Testis (tissue), 2 donors: ENCODE data around the gene TAPBPL.

ENCODE experiments used
- CTCF ChIP-seq, 3 experiments: fragments of 450-650 bp in 2 of 3; fragments of 200-600 bp in 1 of 3; sonication (generic) in 1 of 3; IDR thresholded peaks; one replicate each; pipeline ENCODE4 v1.5.1; 2016 to 2019; ENCODE audit warnings: antibody characterized with exemption in 3 of 3, mild to moderate bottlenecking in 2 of 3, moderate library complexity in 1 of 3
- POLR2A ChIP-seq: fragments of 450-650 bp; IDR thresholded peaks from one replicate; pipeline ENCODE4 v1.6.1; 2017; ENCODE audit warnings: antibody characterized with exemption, mild to moderate bottlenecking, moderate library complexity

- no peak for TF ChIP-seq CTCF (IDR thresholded peaks at IDR 0.05)
- TF ChIP-seq POLR2A, result no peak
Observed at GRCh38 chr12:6405963-6406362, 45.9 kb upstream of the TAPBPL start.
